Body of pancreas (tissue), 4 donors: Measurements from ENCODE around the gene CCDC57.

Experiments
- POLR2A ChIP-seq, 3 donors: fragments of 450-650 bp; IDR thresholded peaks; one replicate each; pipeline ENCODE4 v1.6.1; 2016; ENCODE audit warnings: antibody characterized with exemption in 3 of 3, mild to moderate bottlenecking in 2 of 3
- TF ChIP-seq, protein P1 (sequence below), 7 experiments: fragments of 450-650 bp in 4 of 7; fragments of 200-600 bp in 3 of 7; sonication (generic) in 3 of 7; IDR thresholded peaks; one replicate each; pipeline ENCODE4 v1.5.1; 2016 to 2019; ENCODE audit warnings: antibody characterized with exemption in 7 of 7

DNA sequence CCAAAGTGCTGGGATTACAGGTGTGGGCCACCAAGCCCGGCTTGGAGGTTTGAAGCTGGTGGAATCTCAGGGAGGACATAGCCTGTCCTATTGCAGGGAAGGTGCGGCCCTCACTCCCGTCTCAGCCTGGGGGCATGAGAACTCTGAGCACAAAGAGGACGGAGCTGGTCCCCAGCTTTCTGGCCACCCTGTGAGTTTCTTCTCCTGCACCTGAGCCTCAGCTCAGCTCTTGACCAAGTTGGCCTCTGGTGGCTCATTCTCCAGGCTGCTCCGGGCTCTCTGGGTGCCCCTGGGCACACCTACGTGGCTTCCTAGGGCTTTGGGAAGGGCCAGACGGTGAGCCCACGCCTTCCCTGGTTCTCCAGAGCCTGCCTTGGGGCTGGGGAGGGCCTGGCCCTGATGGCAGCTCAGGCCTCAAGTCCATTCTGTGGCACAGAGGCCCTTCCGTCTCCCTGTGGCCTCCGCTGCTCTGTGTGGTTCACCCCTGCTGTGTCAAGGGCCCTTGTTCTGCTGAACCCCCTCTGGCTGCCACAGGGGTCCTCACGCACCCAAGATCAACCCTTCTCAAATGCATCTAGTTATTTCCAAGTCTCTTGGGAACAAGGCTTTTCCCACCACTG is 107.7 kb downstream of the CCDC57 start:
- TF ChIP-seq, protein P1, sequence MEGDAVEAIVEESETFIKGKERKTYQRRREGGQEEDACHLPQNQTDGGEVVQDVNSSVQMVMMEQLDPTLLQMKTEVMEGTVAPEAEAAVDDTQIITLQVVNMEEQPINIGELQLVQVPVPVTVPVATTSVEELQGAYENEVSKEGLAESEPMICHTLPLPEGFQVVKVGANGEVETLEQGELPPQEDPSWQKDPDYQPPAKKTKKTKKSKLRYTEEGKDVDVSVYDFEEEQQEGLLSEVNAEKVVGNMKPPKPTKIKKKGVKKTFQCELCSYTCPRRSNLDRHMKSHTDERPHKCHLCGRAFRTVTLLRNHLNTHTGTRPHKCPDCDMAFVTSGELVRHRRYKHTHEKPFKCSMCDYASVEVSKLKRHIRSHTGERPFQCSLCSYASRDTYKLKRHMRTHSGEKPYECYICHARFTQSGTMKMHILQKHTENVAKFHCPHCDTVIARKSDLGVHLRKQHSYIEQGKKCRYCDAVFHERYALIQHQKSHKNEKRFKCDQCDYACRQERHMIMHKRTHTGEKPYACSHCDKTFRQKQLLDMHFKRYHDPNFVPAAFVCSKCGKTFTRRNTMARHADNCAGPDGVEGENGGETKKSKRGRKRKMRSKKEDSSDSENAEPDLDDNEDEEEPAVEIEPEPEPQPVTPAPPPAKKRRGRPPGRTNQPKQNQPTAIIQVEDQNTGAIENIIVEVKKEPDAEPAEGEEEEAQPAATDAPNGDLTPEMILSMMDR (IDR thresholded peaks at IDR 0.05), result no peak
- no peak for TF ChIP-seq POLR2A (IDR thresholded peaks at IDR 0.05)
